Activated CD4-positive, alpha-beta T cell treated with anti-CD3 and anti-CD28 coated beads, Interleukin-2, amount 50 U/mL, for 48 hours (primary cell): Measurements from ENCODE around the gene TNFRSF4.
"Not testable (repeated sequence)": the region's sequence is repeated elsewhere in the genome, so short reads cannot be mapped to it uniquely, and the experiment has no call there.

Source experiments
- DNase-seq, 2 experiments: peaks; one replicate each; pipeline ENCODE4 v3.0.0-alpha.2; 2020

The TNFRSF4 gene

GRCh38 chr1:1181129-1181937, 32.6 kb downstream of the TNFRSF4 start:
- no peak for DNase-seq

- DNase-seq: no peak
Measured at GRCh38 chr1:1179983-1180861, 33.7 kb downstream of the TNFRSF4 start.

- no peak for DNase-seq
Measured at GRCh38 chr1:1179346-1179982, 34.5 kb downstream of the TNFRSF4 start.

- DNase-seq: no peak
Measured at GRCh38 chr1:1178794-1179331, 35.1 kb downstream of the TNFRSF4 start.

- no peak for DNase-seq
Measured at GRCh38 chr1:1177452-1178206, 36.3 kb downstream of the TNFRSF4 start.

- no peak for DNase-seq
Measured at GRCh38 chr1:1176931-1177330, 37.0 kb downstream of the TNFRSF4 start.

- not testable (repeated sequence) for DNase-seq
Measured at GRCh38 chr1:1176063-1176761, 37.7 kb downstream of the TNFRSF4 start.

- DNase-seq: no peak
Measured at GRCh38 chr1:1175221-1176062, 38.5 kb downstream of the TNFRSF4 start.

GRCh38 chr1:1173793-1174415, 40.0 kb downstream of the TNFRSF4 start, which contains the start of gene TTLL10:
Gene TTLL10, plus strand, starts transcription at chr1:1173880. Its CDS starts 5,336 bp downstream, at chr1:1179216.
- DNase-seq: peak in 1 of 2 experiments; percentile 24

- no peak for DNase-seq
Measured at GRCh38 chr1:1173061-1173792, 40.7 kb downstream of the TNFRSF4 start.

GRCh38 chr1:1171546-1172340, 42.2 kb downstream of the TNFRSF4 start:
- DNase-seq: peak; percentile 29 to 40

GRCh38 chr1:1171161-1171545, 42.8 kb downstream of the TNFRSF4 start:
- no peak for DNase-seq

- no peak for DNase-seq
Measured at GRCh38 chr1:1170215-1171091, 43.5 kb downstream of the TNFRSF4 start.

GRCh38 chr1:1169429-1170214, 44.3 kb downstream of the TNFRSF4 start:
- no peak for DNase-seq

GRCh38 chr1:1168451-1169411, 45.2 kb downstream of the TNFRSF4 start:
- no peak for DNase-seq
